Medulla oblongata (tissue), 1 donor: ENCODE results near the gene ZBTB46.
"Not testable (repeated sequence)": the region's sequence is repeated elsewhere in the genome, so short reads cannot be mapped to it uniquely, and the experiment has no call there.

Experiments
- DNase-seq: peaks from one replicate; pipeline ENCODE4 v3.0.0-alpha.2; 2015; ENCODE audit errors: extremely low spot score

The ZBTB46 gene

GRCh38 chr20:63735859-63736718 is 95.0 kb downstream of the ZBTB46 start, which contains the start of gene LIME1:
TSS of gene LIME1 (plus strand) at chr20:63736664. CDS start at chr20:63737550, 886 bp downstream.
- no peak for DNase-seq

GRCh38 chr20:63734946-63735858 is 95.9 kb downstream of the ZBTB46 start:
- DNase-seq, result no peak

- DNase-seq, result no peak
Observed at GRCh38 chr20:63734111-63734945, 96.7 kb downstream of the ZBTB46 start.

GRCh38 chr20:63733579-63734081 is 97.4 kb downstream of the ZBTB46 start:
- no peak for DNase-seq

GRCh38 chr20:63733117-63733516 is 97.9 kb downstream of the ZBTB46 start:
- no peak for DNase-seq

- DNase-seq, result no peak
Observed at GRCh38 chr20:63732118-63733095, 98.7 kb downstream of the ZBTB46 start.

- DNase-seq, result no peak
Observed at GRCh38 chr20:63731410-63731809, 99.7 kb downstream of the ZBTB46 start.

GRCh38 chr20:63730189-63730733 is 100.8 kb downstream of the ZBTB46 start:
- not testable (repeated sequence) for DNase-seq

- not testable (repeated sequence) for DNase-seq
Observed at GRCh38 chr20:63722967-63723622, 108.0 kb downstream of the ZBTB46 start.

- no peak for DNase-seq
Observed at GRCh38 chr20:63718996-63719395, 112.1 kb downstream of the ZBTB46 start.

- DNase-seq, result no peak
Observed at GRCh38 chr20:63714858-63715257, 116.2 kb downstream of the ZBTB46 start.

- DNase-seq, result no peak
Observed at GRCh38 chr20:63712191-63712590, 118.9 kb downstream of the ZBTB46 start.

GRCh38 chr20:63711085-63711645 is 119.9 kb downstream of the ZBTB46 start:
- DNase-seq, result no peak

GRCh38 chr20:63709149-63709527 is 121.9 kb downstream of the ZBTB46 start:
- DNase-seq, result no peak

- no peak for DNase-seq
Observed at GRCh38 chr20:63708301-63709148, 122.5 kb downstream of the ZBTB46 start.

- peak; percentile 87 for DNase-seq
Observed at GRCh38 chr20:63707558-63708300, 123.3 kb downstream of the ZBTB46 start, which contains the start of the genes ARFRP1 and ZGPAT. TSS of gene ARFRP1 (minus strand) at chr20:63707976. CDS start at chr20:63707091, 885 bp downstream. TSS of gene ZGPAT (plus strand) at chr20:63708039. CDS start at chr20:63708581, 542 bp downstream.
